GM23338 (cell line): ENCODE measurements around the gene HNRNPK. TPM values are rescaled to one million over a fixed set of nuclear protein-coding genes. Genes with fewer than 3 reads are reported as not detected.
A peak's percentile ranks its signal among the peaks of the same experiment; 100 is the strongest.

Experiments
- ATAC-seq: fragments of 200-7000 bp; cut with Tn5 transposase; 3 replicates; pipeline ENCODE4 v1.9.1; 2020
- DNase-seq: peaks from one replicate; pipeline ENCODE4 v3.0.0-alpha.2; 2015; ENCODE audit warnings: low spot score
- H2AFZ ChIP-seq: fragments of 200-600 bp; sonication (generic); 2 replicates; pipeline ENCODE4 v1.8.0; 2016; ENCODE audit warnings: antibody characterized with exemption, mild to moderate bottlenecking, moderate library complexity
- H3F3A ChIP-seq: fragments of 200-600 bp; sonication (generic); replicated peaks from 2 replicates; pipeline ENCODE4 v1.8.0; 2017; ENCODE audit warnings: antibody characterized with exemption, mixed run types, low read depth
- H3K27ac ChIP-seq: fragments of 200-600 bp; sonication (generic); 2 replicates; pipeline ENCODE4 v1.6.1; 2016; ENCODE audit warnings: low read depth
- H3K27me3 ChIP-seq: fragments of 200-600 bp; sonication (generic); 2 replicates; pipeline ENCODE4 v1.8.0; 2016; ENCODE audit warnings: mild to moderate bottlenecking, mixed run types, moderate library complexity; ENCODE audit not compliant: insufficient read depth
- H3K36me3 ChIP-seq: fragments of 200-600 bp; sonication (generic); 2 replicates; pipeline ENCODE4 v1.8.0; 2016; ENCODE audit warnings: mild to moderate bottlenecking; ENCODE audit not compliant: insufficient read depth
- H3K4me1 ChIP-seq: fragments of 200-600 bp; sonication (generic); 2 replicates; pipeline ENCODE4 v1.8.0; 2016; ENCODE audit warnings: mild to moderate bottlenecking, moderate library complexity; ENCODE audit not compliant: insufficient read depth
- H3K4me2 ChIP-seq: fragments of 200-600 bp; sonication (generic); 2 replicates; pipeline ENCODE4 v1.7.1; 2017; ENCODE audit warnings: mixed run types
- H3K4me3 ChIP-seq: fragments of 200-600 bp; sonication (generic); 2 replicates; pipeline ENCODE4 v1.6.1; 2016; ENCODE audit warnings: mixed run types
- H3K79me2 ChIP-seq: fragments of 200-600 bp; sonication (generic); replicated peaks from 2 replicates; pipeline ENCODE4 v1.8.0; 2017; ENCODE audit warnings: mild to moderate bottlenecking; ENCODE audit not compliant: insufficient read depth
- H3K9me2 ChIP-seq: fragments of 200-600 bp; sonication (generic); 2 replicates; pipeline ENCODE4 v1.8.0; 2017; ENCODE audit not compliant: insufficient read depth
- H4K20me1 ChIP-seq: fragments of 200-600 bp; sonication (generic); replicated peaks from 2 replicates; pipeline ENCODE4 v1.8.0; 2017; ENCODE audit warnings: mild to moderate bottlenecking; ENCODE audit not compliant: insufficient read depth
- H3K27ac Mint-ChIP-seq: 2 replicates; pipeline ENCODE4 v1.8.0; 2020; ENCODE audit warnings: inconsistent platforms, mild to moderate bottlenecking, moderate library complexity, mixed read lengths
- H3K27me3 Mint-ChIP-seq: 3 replicates; pipeline ENCODE4 v1.8.0; 2022; ENCODE audit warnings: low read depth, mild to moderate bottlenecking, moderate library complexity, mixed read lengths, inconsistent platforms; ENCODE audit not compliant: insufficient read depth, poor library complexity
- H3K36me3 Mint-ChIP-seq: 3 replicates; pipeline ENCODE4 v1.8.0; 2021; ENCODE audit warnings: low read depth, mild to moderate bottlenecking, inconsistent platforms, moderate library complexity, mixed read lengths
- H3K4me1 Mint-ChIP-seq: 3 replicates; pipeline ENCODE4 v1.8.0; 2020; ENCODE audit warnings: mild to moderate bottlenecking, inconsistent platforms, mixed read lengths
- H3K4me3 Mint-ChIP-seq: 3 replicates; pipeline ENCODE4 v1.8.0; 2021; ENCODE audit warnings: moderate library complexity, mild to moderate bottlenecking, inconsistent platforms, mixed read lengths
- H3K9me3 Mint-ChIP-seq: 3 replicates; pipeline ENCODE4 v1.8.0; 2020; ENCODE audit warnings: moderate library complexity, mild to moderate bottlenecking, inconsistent platforms, mixed read lengths
- CREB1 ChIP-seq: fragments of 250-450 bp; sonication (Bioruptor Pico); IDR thresholded peaks from 2 replicates; pipeline ENCODE4 v1.5.0; 2020; ENCODE audit warnings: low read depth, mild to moderate bottlenecking, moderate library complexity
- CTCF ChIP-seq, 2 experiments: fragments of 200-600 bp in 1 of 2; sonication (generic) in 1 of 2; conservative IDR thresholded peaks; 2 replicates each; pipeline versions ENCODE4 v1.5.1 to v1.6.1; 2016 to 2017; ENCODE audit warnings: antibody characterized with exemption in 2 of 2, low read depth in 2 of 2, mild to moderate bottlenecking in 2 of 2, moderate library complexity in 1 of 2
- ETS1 ChIP-seq: IDR thresholded peaks from 2 replicates; pipeline ENCODE4 v1.6.1; 2016; ENCODE audit warnings: antibody characterized with exemption
- EZH2 ChIP-seq: fragments of 200-600 bp; sonication (generic); IDR thresholded peaks from one replicate; pipeline ENCODE4 v1.8.0; 2017; ENCODE audit warnings: antibody characterized with exemption, mild to moderate bottlenecking, low read depth; ENCODE audit not compliant: unreplicated experiment
- JUNB ChIP-seq: IDR thresholded peaks from one replicate; pipeline ENCODE4 v1.6.1; 2016; ENCODE audit warnings: antibody characterized with exemption; ENCODE audit not compliant: unreplicated experiment
- STAT1 ChIP-seq: IDR thresholded peaks from one replicate; pipeline ENCODE4 v1.6.1; 2016; ENCODE audit warnings: antibody characterized with exemption; ENCODE audit not compliant: unreplicated experiment
- polyA plus RNA-seq: library from polyadenylated mRNA; unstranded; fragments of >200 nt; fragmentation: Nextera tagmentation; extraction: Ambion mirVana; gene quantifications from 2 replicates; pipeline ENCODE4 v1.2.1, GENCODE V29; 2016
- total RNA-seq: library from RNA; depleted of rRNA; stranded (reverse); fragments of >200 nt; shearing (Covaris generic); gene quantifications from 2 replicates; pipeline ENCODE4 v1.2.3, GENCODE V29; 2014
- TF ChIP-seq, protein P1 (sequence below): fragments of 250-450 bp; sonication (Bioruptor Pico); IDR thresholded peaks from 2 replicates; pipeline ENCODE4 v1.5.0; 2020; ENCODE audit warnings: mild to moderate bottlenecking, moderate library complexity

The HNRNPK gene
- total and polyA plus RNA-seq, 2 experiments from 2014 or later = 417 to 1,083 TPM

GRCh38 chr9:83935276-83935935, 44.6 kb downstream of the HNRNPK start (continued):
- no peak for TF ChIP-seq CTCF (conservative IDR thresholded peaks at IDR 0.05; ENCODE audit: low read depth in 2 of 2)

DNA sequence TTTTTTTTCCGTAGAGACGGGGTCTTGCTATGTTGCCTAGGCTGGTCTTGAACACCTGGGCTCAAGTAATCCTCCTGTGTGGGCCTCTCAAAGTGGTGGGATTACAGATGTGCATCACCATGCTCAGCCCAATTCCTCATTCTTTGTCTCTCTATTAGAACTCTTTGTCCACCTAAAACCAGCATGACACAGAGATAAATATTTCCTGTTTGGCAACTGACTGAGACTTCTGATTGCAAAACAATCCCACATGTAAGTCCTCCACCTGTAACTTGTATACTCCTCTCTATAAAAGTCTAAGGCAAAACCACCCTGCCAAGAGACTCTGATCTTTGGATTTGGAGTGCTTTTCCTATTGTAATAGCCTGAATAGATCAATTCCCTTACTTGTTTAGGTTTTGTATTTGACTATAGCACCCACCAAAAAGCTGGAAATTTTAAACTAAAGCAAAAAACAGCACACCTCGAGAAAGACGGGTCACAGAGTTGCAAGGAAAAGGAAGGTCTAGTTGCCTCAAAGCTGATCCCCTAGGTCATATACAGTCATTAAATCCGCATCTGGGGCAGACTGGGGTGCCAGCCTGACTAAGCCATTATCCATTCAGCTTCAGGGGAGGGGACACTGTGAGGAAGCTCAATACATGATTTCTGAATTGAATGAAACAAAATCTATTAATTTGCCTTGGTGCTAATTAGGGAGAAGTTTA, 45.3 kb downstream of the HNRNPK start:
- H3K27me3 ChIP-seq = no peaks in the 10 kb centered on the region
- no peaks in the 10 kb centered on the region for H3K9me3 Mint-ChIP-seq
- peaks cover 5% of the 10 kb centered on the region for H3K27me3 Mint-ChIP-seq
- H3K79me2 ChIP-seq = no peaks in the 10 kb centered on the region
- TF ChIP-seq CREB1 (CRISPR knock-in tag) (no peak), ETS1 (no peak)
- H3F3A ChIP-seq = no peaks in the 10 kb centered on the region
- H3K4me3 ChIP-seq = no peak overlapping the region
- peaks cover 8% of the 10 kb centered on the region for H3K4me1 ChIP-seq
- peaks cover 17% of the 10 kb centered on the region; the same call in 2 of the 3 replicates for H3K4me1 Mint-ChIP-seq
- H2AFZ ChIP-seq = peak overlapping the region; percentile 1; the same call in 1 of the 2 replicates
- no peaks in the 10 kb centered on the region for H3K9me2 ChIP-seq
- DNase-seq = no peak
- H3K27ac Mint-ChIP-seq = no peak overlapping the region; the same call in 1 of the 2 replicates
- peak; percentile 40 for ATAC-seq
- H3K4me3 Mint-ChIP-seq = no peak overlapping the region
- H3K27ac ChIP-seq = no peak overlapping the region
- peaks cover 8% of the 10 kb centered on the region; the same call in 2 of the 3 replicates for H3K36me3 Mint-ChIP-seq
- no peaks in the 10 kb centered on the region for H4K20me1 ChIP-seq
- H3K4me2 ChIP-seq = no peak overlapping the region
- peaks cover 3% of the 10 kb centered on the region; the same call in 1 of the 2 replicates for H3K36me3 ChIP-seq

DNA sequence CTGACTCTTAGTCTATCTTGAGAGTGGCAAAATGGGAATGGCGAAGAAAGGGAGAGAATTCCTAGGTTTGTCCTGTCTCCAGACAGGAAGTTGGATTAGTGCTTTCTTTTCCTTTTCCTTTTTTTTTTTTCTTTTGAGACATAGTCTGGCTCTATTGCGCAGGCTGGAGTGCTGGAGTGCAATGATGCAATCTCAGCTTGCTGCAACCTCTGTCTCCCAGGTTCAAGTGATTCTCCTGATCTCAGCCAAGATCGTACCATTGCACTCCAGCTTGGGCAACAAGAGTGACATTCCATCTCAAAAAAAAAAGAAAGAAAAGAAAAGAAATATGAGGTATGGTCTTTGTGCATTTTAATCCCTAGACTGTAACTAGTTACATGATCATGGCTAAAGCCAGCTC, 46.2 kb downstream of the HNRNPK start:
- peaks cover 5% of the 10 kb centered on the region for H3K27me3 Mint-ChIP-seq
- Histone ChIP-seq H3K9me2 (no peaks in the 10 kb centered on the region), H2AFZ (0 out of 2 replicates have a peak overlapping the region, but pooled peaks have one; percentile 20), H4K20me1 (no peaks in the 10 kb centered on the region), H3K27ac (no peak overlapping the region), H3K36me3 (no peaks in the 10 kb centered on the region), H3K4me2 (no peak overlapping the region), H3K4me1 (peaks cover 8% of the 10 kb centered on the region), H3K4me3 (no peak overlapping the region), H3K79me2 (no peaks in the 10 kb centered on the region), H3F3A (no peaks in the 10 kb centered on the region), H3K27me3 (no peaks in the 10 kb centered on the region)
- H3K27ac Mint-ChIP-seq = peak overlapping the region; percentile 19; the same call in 1 of the 2 replicates
- ATAC-seq = no peak
- H3K4me3 Mint-ChIP-seq = no peak overlapping the region
- no peaks in the 10 kb centered on the region for H3K9me3 Mint-ChIP-seq
- DNase-seq = no peak
- peaks cover 17% of the 10 kb centered on the region; the same call in 2 of the 3 replicates for H3K4me1 Mint-ChIP-seq
- H3K36me3 Mint-ChIP-seq = no peaks in the 10 kb centered on the region; the same call in 2 of the 3 replicates
- TF ChIP-seq, protein P1, sequence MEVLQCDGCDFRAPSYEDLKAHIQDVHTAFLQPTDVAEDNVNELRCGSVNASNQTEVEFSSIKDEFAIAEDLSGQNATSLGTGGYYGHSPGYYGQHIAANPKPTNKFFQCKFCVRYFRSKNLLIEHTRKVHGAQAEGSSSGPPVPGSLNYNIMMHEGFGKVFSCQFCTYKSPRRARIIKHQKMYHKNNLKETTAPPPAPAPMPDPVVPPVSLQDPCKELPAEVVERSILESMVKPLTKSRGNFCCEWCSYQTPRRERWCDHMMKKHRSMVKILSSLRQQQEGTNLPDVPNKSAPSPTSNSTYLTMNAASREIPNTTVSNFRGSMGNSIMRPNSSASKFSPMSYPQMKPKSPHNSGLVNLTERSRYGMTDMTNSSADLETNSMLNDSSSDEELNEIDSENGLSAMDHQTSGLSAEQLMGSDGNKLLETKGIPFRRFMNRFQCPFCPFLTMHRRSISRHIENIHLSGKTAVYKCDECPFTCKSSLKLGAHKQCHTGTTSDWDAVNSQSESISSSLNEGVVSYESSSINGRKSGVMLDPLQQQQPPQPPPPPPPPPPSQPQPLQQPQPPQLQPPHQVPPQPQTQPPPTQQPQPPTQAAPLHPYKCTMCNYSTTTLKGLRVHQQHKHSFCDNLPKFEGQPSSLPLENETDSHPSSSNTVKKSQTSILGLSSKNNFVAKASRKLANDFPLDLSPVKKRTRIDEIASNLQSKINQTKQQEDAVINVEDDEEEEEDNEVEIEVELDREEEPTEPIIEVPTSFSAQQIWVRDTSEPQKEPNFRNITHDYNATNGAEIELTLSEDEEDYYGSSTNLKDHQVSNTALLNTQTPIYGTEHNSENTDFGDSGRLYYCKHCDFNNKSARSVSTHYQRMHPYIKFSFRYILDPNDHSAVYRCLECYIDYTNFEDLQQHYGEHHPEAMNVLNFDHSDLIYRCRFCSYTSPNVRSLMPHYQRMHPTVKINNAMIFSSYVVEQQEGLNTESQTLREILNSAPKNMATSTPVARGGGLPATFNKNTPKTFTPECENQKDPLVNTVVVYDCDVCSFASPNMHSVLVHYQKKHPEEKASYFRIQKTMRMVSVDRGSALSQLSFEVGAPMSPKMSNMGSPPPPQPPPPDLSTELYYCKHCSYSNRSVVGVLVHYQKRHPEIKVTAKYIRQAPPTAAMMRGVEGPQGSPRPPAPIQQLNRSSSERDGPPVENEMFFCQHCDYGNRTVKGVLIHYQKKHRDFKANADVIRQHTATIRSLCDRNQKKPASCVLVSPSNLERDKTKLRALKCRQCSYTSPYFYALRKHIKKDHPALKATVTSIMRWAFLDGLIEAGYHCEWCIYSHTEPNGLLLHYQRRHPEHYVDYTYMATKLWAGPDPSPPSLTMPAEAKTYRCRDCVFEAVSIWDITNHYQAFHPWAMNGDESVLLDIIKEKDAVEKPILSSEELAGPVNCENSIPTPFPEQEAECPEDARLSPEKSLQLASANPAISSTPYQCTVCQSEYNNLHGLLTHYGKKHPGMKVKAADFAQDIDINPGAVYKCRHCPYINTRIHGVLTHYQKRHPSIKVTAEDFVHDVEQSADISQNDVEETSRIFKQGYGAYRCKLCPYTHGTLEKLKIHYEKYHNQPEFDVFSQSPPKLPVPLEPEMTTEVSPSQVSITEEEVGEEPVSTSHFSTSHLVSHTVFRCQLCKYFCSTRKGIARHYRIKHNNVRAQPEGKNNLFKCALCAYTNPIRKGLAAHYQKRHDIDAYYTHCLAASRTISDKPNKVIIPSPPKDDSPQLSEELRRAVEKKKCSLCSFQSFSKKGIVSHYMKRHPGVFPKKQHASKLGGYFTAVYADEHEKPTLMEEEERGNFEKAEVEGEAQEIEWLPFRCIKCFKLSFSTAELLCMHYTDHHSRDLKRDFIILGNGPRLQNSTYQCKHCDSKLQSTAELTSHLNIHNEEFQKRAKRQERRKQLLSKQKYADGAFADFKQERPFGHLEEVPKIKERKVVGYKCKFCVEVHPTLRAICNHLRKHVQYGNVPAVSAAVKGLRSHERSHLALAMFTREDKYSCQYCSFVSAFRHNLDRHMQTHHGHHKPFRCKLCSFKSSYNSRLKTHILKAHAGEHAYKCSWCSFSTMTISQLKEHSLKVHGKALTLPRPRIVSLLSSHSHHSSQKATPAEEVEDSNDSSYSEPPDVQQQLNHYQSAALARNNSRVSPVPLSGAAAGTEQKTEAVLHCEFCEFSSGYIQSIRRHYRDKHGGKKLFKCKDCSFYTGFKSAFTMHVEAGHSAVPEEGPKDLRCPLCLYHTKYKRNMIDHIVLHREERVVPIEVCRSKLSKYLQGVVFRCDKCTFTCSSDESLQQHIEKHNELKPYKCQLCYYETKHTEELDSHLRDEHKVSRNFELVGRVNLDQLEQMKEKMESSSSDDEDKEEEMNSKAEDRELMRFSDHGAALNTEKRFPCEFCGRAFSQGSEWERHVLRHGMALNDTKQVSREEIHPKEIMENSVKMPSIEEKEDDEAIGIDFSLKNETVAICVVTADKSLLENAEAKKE = no peak
- no peak for TF ChIP-seq STAT1
- no peak for TF ChIP-seq JUNB
- TF ChIP-seq EZH2 = no peak
